MM.1S (cell line): ENCODE results near the gene GPR157.

Experiments
- CTCF ChIP-seq: fragments of 300-600 bp; sonication (generic); IDR thresholded peaks from 2 replicates; pipeline ENCODE4 v1.5.1; 2016; ENCODE audit warnings: antibody characterized with exemption, low read length, mixed read lengths
- EZH2 ChIP-seq: fragments of 300-600 bp; sonication (generic); optimal IDR thresholded peaks from 2 replicates; pipeline ENCODE3; 2017; ENCODE audit warnings: low read depth, mild to moderate bottlenecking, antibody characterized with exemption, low read length, mixed read lengths
- EZH2phosphoT487 ChIP-seq: fragments of 300-600 bp; sonication (generic); IDR thresholded peaks from 2 replicates; pipeline ENCODE4 v1.6.1; 2018; ENCODE audit warnings: antibody characterized with exemption, low read length

GRCh38 chr1:9078015-9078751, 50.7 kb downstream of the GPR157 start:
- no peak for TF ChIP-seq CTCF
- no peak for TF ChIP-seq EZH2phosphoT487
- no peak for TF ChIP-seq EZH2
